GM20000 (cell line): Measurements from ENCODE around the gene DHRS13.
"Not testable (repeated sequence)": the region's sequence is repeated elsewhere in the genome, so short reads cannot be mapped to it uniquely, and the experiment has no call there.

Source experiments
- DNase-seq: peaks from one replicate; pipeline ENCODE4 v3.0.0; 2012; ENCODE audit warnings: low spot score
- TF ChIP-seq, protein P1 (sequence below): IDR thresholded peaks from 2 replicates; pipeline ENCODE4 v1.5.1; 2012; ENCODE audit warnings: mild to moderate bottlenecking, control low read depth; ENCODE audit errors: extremely low read depth, missing control alignments

The DHRS13 gene

GRCh38 chr17:28908640-28909167, 5.8 kb upstream of the DHRS13 start:
- TF ChIP-seq, protein P1, sequence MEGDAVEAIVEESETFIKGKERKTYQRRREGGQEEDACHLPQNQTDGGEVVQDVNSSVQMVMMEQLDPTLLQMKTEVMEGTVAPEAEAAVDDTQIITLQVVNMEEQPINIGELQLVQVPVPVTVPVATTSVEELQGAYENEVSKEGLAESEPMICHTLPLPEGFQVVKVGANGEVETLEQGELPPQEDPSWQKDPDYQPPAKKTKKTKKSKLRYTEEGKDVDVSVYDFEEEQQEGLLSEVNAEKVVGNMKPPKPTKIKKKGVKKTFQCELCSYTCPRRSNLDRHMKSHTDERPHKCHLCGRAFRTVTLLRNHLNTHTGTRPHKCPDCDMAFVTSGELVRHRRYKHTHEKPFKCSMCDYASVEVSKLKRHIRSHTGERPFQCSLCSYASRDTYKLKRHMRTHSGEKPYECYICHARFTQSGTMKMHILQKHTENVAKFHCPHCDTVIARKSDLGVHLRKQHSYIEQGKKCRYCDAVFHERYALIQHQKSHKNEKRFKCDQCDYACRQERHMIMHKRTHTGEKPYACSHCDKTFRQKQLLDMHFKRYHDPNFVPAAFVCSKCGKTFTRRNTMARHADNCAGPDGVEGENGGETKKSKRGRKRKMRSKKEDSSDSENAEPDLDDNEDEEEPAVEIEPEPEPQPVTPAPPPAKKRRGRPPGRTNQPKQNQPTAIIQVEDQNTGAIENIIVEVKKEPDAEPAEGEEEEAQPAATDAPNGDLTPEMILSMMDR, result no peak

GRCh38 chr17:28907709-28908475, 5.0 kb upstream of the DHRS13 start:
- no peak for DNase-seq
- TF ChIP-seq, protein P1, result no peak

More at GRCh38 chr17:28908640-28909167, 5.8 kb upstream of the DHRS13 start:
- DNase-seq, result no peak

- TF ChIP-seq, protein P1, result no peak
- no peak for DNase-seq
These were observed 4.0 kb upstream of the DHRS13 start for GRCh38 chr17:28906706-28907438.

GRCh38 chr17:28906276-28906675, 3.4 kb upstream of the DHRS13 start:
- no peak for DNase-seq

GRCh38 chr17:28904800-28905199, 1.9 kb upstream of the DHRS13 start:
- no peak for DNase-seq
- TF ChIP-seq, protein P1, result no peak

More at GRCh38 chr17:28906276-28906675, 3.4 kb upstream of the DHRS13 start:
- TF ChIP-seq, protein P1, result no peak

- not testable (repeated sequence) for DNase-seq
These were observed 615 bp upstream of the DHRS13 start for GRCh38 chr17:28903546-28903841.

- DNase-seq, result peak; percentile 69
- TF ChIP-seq, protein P1, result no peak
These were observed 737 bp downstream of the DHRS13 start for GRCh38 chr17:28901866-28902818.
